Measurements from ENCODE around the gene CPNE7. TPM values are rescaled to one million over a fixed set of nuclear protein-coding genes. Genes with fewer than 3 reads are reported as not detected.
"Not testable (repeated sequence)": the region's sequence is repeated elsewhere in the genome, so short reads cannot be mapped to it uniquely, and the experiment has no call there.

CPNE7 gene
- total RNA-seq, 1 donor = 0.81 TPM

- DNase-seq (ENCODE audit: low read depth in 2 of 3, low spot score in 2 of 3) = no peak
Measured at GRCh38 chr16:89618109-89618998, 42.8 kb downstream of the CPNE7 start.

GRCh38 chr16:89619840-89620239 is 44.3 kb downstream of the CPNE7 start:
- DNase-seq (ENCODE audit: low read depth in 2 of 3, low spot score in 2 of 3) = no peak

GRCh38 chr16:89620406-89620841 is 44.9 kb downstream of the CPNE7 start:
- DNase-seq (ENCODE audit: low read depth in 2 of 3, low spot score in 2 of 3) = no peak

- no peak for DNase-seq (ENCODE audit: low read depth in 2 of 3, low spot score in 2 of 3)
Measured at GRCh38 chr16:89621136-89621697, 45.7 kb downstream of the CPNE7 start.

- DNase-seq (ENCODE audit: low read depth in 2 of 3, low spot score in 2 of 3) = no peak
Measured at GRCh38 chr16:89621698-89622409, 46.3 kb downstream of the CPNE7 start.

- no peak for DNase-seq (ENCODE audit: low read depth in 2 of 3, low spot score in 2 of 3)
Measured at GRCh38 chr16:89623511-89624261, 48.1 kb downstream of the CPNE7 start.

GRCh38 chr16:89624777-89625761 is 49.5 kb downstream of the CPNE7 start:
- no peak for DNase-seq (ENCODE audit: low read depth in 2 of 3, low spot score in 2 of 3)

- DNase-seq (ENCODE audit: low read depth in 2 of 3, low spot score in 2 of 3) = no peak
Measured at GRCh38 chr16:89629827-89630610, 54.5 kb downstream of the CPNE7 start.

- DNase-seq (ENCODE audit: low read depth in 2 of 3, low spot score in 2 of 3) = no peak
Measured at GRCh38 chr16:89633064-89633631, 57.6 kb downstream of the CPNE7 start.

- not testable (repeated sequence) for DNase-seq (ENCODE audit: low read depth in 2 of 3, low spot score in 2 of 3)
Measured at GRCh38 chr16:89634463-89635385, 59.2 kb downstream of the CPNE7 start.

GRCh38 chr16:89636663-89637062 is 61.1 kb downstream of the CPNE7 start:
- DNase-seq (ENCODE audit: low read depth in 2 of 3, low spot score in 2 of 3) = no peak

GRCh38 chr16:89637379-89637778 is 61.8 kb downstream of the CPNE7 start:
- DNase-seq (ENCODE audit: low read depth in 2 of 3, low spot score in 2 of 3) = no peak

- DNase-seq (ENCODE audit: low read depth in 2 of 3, low spot score in 2 of 3) = no peak
Measured at GRCh38 chr16:89638455-89638854, 62.9 kb downstream of the CPNE7 start.

- DNase-seq (ENCODE audit: low read depth in 2 of 3, low spot score in 2 of 3) = no peak
Measured at GRCh38 chr16:89639385-89639784, 63.8 kb downstream of the CPNE7 start.

- DNase-seq (ENCODE audit: low read depth in 2 of 3, low spot score in 2 of 3) = no peak
Measured at GRCh38 chr16:89641458-89642119, 66.0 kb downstream of the CPNE7 start.

GRCh38 chr16:89642574-89642973 is 67.0 kb downstream of the CPNE7 start:
- no peak for DNase-seq (ENCODE audit: low read depth in 2 of 3, low spot score in 2 of 3)

GRCh38 chr16:89643769-89644300 is 68.3 kb downstream of the CPNE7 start:
- no peak for DNase-seq (ENCODE audit: low read depth in 2 of 3, low spot score in 2 of 3)

All from hematopoietic multipotent progenitor cell (in vitro differentiated cells).